A549 treated with Hydrocortisone at 1 μM for 4 hours (cell line): ENCODE measurements around the gene SLC5A7. TPM values are rescaled to one million over a fixed set of nuclear protein-coding genes. Genes with fewer than 3 reads are reported as not detected.

Experiments
- total RNA-seq: library from RNA; stranded (reverse); fragments of 200-300 nt; extraction: Qiagen RNA extraction; gene quantifications from 5 replicates; pipeline ENCODE4 v1.2.3, GENCODE V29; 2022

Gene SLC5A7
- total RNA-seq, result not detected in 5 replicates

DNA sequence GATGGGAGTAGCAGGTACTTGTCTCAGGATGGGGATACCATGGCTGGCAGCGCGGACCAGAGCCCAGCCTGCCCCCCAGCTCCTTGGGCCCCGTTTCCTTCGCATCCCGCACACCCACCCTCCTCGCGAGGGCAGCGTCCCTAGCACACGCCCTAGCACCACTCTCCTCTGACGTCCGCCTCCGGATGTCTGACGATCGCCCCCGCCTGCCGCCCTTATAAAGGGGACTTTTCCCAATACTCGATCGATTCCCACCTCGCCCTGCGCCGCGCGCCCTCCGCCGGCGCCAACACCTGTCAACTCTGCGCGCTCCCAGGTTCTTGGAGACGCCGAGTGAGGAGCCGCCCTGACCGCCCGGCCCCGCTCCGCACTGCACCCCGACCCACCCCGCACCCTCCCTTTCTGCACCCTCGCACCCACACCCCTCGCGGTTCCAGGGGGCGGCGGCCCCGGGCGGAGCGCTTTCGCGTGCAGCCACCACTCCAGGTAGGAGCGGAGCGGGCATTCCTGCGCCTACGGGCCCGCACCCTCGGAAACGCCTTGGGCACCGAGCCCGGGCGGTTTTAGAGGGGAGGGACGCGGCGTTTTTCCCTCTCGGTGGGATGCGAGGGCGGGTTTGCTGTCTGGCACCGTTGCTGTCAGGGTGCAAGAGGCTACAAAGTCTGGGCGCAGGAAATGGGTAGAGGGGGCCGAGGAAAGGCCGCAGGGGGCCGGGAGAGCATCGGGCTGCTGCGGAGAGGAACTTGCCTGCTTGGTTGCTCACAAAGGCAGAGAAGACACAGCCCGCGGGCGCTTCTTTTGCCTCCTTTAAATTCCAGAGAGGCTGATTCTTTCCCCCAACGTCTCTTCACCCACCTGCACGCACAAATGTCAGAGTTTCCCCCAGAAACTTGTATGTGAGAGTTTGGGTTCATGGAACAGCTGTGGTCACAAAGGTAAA lies at the start of gene SLC5A7:
SLC5A7 (plus strand) TSS at position 247 of the 940 bp plus-strand sequence. CDS start 1,632 bp downstream, outside the sequence.

Other genes starting within 250 kb of the SLC5A7 start
- gene RGPD4, start 159.6 kb upstream of the SLC5A7 start, total RNA-seq, result 0.03 to 0.07 TPM (median 0.05 TPM) in 4 of 5 replicates, not detected in the other